Measurements from ENCODE around the gene ESF1. TPM values are rescaled to one million over a fixed set of nuclear protein-coding genes. Genes with fewer than 3 reads are reported as not detected.

ESF1 gene
- total RNA-seq, 4 donors from 2014 or later: 3.1 to 18.0 (median 13.2) TPM

DNA sequence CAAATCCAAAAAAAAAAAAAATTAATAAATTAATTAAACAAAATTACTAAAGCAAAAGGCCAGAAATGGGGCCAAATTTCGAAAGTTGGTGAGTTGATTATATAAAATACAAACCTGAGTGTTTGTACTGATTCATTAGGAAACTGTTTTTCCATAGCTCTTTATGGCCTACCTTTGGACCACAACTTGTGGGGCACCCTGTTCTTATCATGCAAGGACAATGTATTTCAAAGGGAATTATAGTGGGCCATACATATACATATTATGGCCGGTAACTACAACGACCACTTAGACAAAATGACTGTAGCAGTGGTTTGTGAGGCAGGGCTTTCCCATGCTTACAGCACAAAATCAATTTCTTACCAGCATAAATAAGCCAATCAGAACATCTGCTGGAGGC lies 69.5 kb downstream of the ESF1 start:
- intact Hi-C loops (cut with DNase I; ENCODE audit: low total_unique reads): no loop called here
- H3K9me3 ChIP-seq: no peaks in the 10 kb centered on the region
- no peaks in the 10 kb centered on the region for H3K4me1 ChIP-seq
- TF ChIP-seq CTCF (IDR thresholded peaks at IDR 0.05) (no peak), POLR2A (IDR thresholded peaks at IDR 0.05) (no peak)
- DNase-seq: no peak
- no peak overlapping the region for H3K27ac ChIP-seq
- no peaks in the 10 kb centered on the region for H3K27me3 ChIP-seq
- peaks cover 0 to 2% of the 10 kb centered on the region in 2 donors for H3K36me3 ChIP-seq
- no peak overlapping the region for H3K4me3 ChIP-seq

DNA sequence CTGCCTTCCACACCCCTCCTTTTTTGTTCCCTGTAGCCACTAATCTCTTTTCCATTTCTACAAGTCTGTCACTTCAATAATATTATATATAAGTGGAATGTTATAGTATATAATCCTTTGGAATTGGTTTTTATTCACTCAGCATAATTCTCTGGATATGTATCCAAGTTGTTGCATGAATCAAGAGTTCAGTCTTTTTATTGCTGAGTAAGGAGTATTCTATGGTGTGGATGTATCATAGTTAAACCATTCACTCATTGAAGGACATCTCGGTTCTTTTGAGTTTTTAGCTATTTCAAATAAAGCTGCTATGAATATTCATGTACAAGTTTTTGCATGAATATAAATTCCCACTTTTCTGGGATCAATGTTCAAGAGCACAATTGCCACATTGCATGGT lies 76.5 kb downstream of the ESF1 start:
- no peak overlapping the region for H3K4me3 ChIP-seq
- DNase-seq: no peak
- no peaks in the 10 kb centered on the region for H3K9me3 ChIP-seq
- H3K36me3 ChIP-seq: peaks cover 0 to 4% of the 10 kb centered on the region in 2 donors
- no peaks in the 10 kb centered on the region for H3K27me3 ChIP-seq
- intact Hi-C loops (cut with DNase I; ENCODE audit: low total_unique reads): no loop called here
- no peak overlapping the region for H3K27ac ChIP-seq
- TF ChIP-seq POLR2A (IDR thresholded peaks at IDR 0.05): no peak
- TF ChIP-seq CTCF (IDR thresholded peaks at IDR 0.05): no peak
- no peaks in the 10 kb centered on the region for H3K4me1 ChIP-seq

DNA sequence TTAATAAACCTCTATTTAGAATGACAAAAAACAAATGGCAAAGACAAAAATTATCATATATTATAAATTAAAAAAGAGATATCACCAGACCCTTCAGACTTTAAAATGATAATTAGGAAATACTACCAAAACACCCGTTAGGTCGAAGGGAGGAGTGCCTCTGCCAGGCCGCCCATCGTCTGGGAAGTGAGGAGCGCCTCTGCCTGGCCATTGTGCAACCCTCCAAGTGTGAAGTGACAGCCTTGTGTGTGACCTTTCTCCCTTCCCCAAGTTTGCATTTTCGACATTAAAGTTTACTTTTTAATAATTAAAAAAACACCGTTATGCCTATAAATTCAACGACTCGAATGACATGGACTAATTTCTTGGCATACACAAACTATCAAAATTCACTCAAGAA lies 81.5 kb downstream of the ESF1 start:
- DNase-seq: no peak
- H3K27ac ChIP-seq: no peak overlapping the region
- H3K27me3 ChIP-seq: no peaks in the 10 kb centered on the region
- no peaks in the 10 kb centered on the region for H3K9me3 ChIP-seq
- no peak for TF ChIP-seq POLR2A (IDR thresholded peaks at IDR 0.05)
- TF ChIP-seq CTCF (IDR thresholded peaks at IDR 0.05): no peak
- no peaks in the 10 kb centered on the region for H3K4me1 ChIP-seq
- intact Hi-C loops (cut with DNase I; ENCODE audit: low total_unique reads): no loop called here
- H3K4me3 ChIP-seq: no peak overlapping the region
- no peaks in the 10 kb centered on the region for H3K36me3 ChIP-seq

GRCh38 chr20:13701486-13701885 lies 83.2 kb downstream of the ESF1 start:
- H3K9me3 ChIP-seq: no peaks in the 10 kb centered on the region
- no peaks in the 10 kb centered on the region for H3K4me1 ChIP-seq
- TF ChIP-seq CTCF (IDR thresholded peaks at IDR 0.05) (no peak), POLR2A (IDR thresholded peaks at IDR 0.05) (no peak)
- H3K4me3 ChIP-seq: no peak overlapping the region
- H3K27ac ChIP-seq: no peak overlapping the region
- intact Hi-C loops (cut with DNase I; ENCODE audit: low total_unique reads): no loop called here
- H3K27me3 ChIP-seq: no peaks in the 10 kb centered on the region
- H3K36me3 ChIP-seq: no peaks in the 10 kb centered on the region
- no peak for DNase-seq

- no peaks in the 10 kb centered on the region for H3K27me3 ChIP-seq
- intact Hi-C loops (cut with DNase I; ENCODE audit: low total_unique reads): no loop called here
- TF ChIP-seq POLR2A (IDR thresholded peaks at IDR 0.05) (no peak), CTCF (IDR thresholded peaks at IDR 0.05) (no peak)
- no peaks in the 10 kb centered on the region for H3K36me3 ChIP-seq
- no peak for DNase-seq
- H3K9me3 ChIP-seq: no peaks in the 10 kb centered on the region
- no peak overlapping the region for H3K27ac ChIP-seq
- no peak overlapping the region for H3K4me3 ChIP-seq
- no peaks in the 10 kb centered on the region for H3K4me1 ChIP-seq
Measured at GRCh38 chr20:13700761-13701160, 84.0 kb downstream of the ESF1 start.
